Umbilical cord (tissue), 2 donors: ENCODE data around the gene KAT5. TPM values are rescaled to one million over a fixed set of nuclear protein-coding genes. Genes with fewer than 3 reads are reported as not detected.
"Not testable (repeated sequence)": the region's sequence is repeated elsewhere in the genome, so short reads cannot be mapped to it uniquely, and the experiment has no call there.

Source experiments
- DNase-seq: peaks from one replicate; pipeline ENCODE4 v3.0.0-alpha.2; 2015; ENCODE audit warnings: low spot score
- total RNA-seq: library from RNA; depleted of rRNA; stranded (reverse); fragments of >200 nt; gene quantifications from one replicate; pipeline ENCODE4 v1.2.3, GENCODE V29; 2014; ENCODE audit warnings: low replicate concordance; ENCODE audit not compliant: insufficient read depth

KAT5 gene
- total RNA-seq, 1 donor from 2014 or later: 51.8 TPM

GRCh38 chr11:65744026-65744698, 32.1 kb downstream of the KAT5 start:
- DNase-seq: no peak

- no peak for DNase-seq
These were observed 32.6 kb downstream of the KAT5 start for GRCh38 chr11:65744699-65745042.

DNA sequence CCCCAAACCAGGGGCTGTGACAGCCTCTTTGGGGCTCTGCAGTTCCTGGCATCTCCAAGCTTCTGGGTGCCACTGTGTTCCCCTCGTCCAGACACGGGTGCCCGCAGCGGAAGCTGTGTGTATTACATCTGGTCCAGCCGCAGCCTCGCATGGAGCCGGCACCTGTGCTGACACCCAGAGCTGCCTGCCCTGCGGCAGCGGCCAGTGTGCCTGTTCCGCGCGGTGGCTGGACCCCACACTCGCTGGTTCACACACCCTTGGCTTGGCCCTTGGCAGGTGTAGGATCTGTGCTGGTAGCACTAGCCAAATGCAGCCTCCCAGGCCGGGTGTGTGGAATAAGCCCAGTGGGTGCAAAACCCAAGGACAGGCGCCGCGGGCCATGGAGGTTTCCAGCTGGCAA, 33.0 kb downstream of the KAT5 start:
- no peak for DNase-seq

- DNase-seq: not testable (repeated sequence)
These were observed 50.1 kb downstream of the KAT5 start for GRCh38 chr11:65762169-65762568.

DNA sequence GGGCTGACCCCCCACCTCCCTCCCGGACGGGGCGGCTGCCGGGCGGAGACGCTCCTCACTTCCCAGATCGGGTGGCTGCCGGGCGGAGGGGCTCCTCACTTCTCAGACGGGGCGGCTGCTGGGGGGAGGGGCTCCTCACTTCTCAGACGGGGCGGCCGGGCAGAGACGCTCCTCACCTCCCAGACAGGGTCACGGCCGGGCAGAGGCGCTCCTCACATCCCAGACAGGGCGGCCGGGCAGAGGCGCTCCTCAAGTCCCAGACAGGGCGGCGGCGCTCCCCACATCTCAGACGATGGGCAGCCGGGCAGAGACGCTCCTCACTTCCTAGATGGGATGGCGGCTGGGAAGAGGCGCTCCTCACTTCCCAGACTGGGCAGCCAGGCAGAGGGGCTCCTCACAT, 50.8 kb downstream of the KAT5 start:
- not testable (repeated sequence) for DNase-seq

DNA sequence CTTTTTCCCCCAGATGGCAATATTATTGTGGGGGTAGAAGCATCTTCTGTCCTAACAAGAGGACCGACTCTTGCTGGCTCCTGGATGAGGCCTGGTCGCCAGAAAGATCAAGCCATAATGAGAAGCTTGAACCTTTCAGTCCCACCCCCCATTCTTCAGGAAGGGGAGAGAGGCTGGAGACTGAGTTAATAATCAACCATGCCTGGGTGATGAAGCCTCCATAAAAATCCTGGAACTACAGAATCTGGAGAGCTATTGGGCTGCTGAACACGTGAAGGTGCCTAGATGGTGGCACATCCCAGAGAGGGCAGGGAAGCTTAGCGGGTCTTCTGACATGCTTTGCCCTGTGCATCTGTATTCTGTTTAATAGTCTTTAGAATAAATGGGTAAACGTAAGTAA, 52.4 kb downstream of the KAT5 start:
- no peak for DNase-seq

- no peak for DNase-seq
These were observed 54.5 kb downstream of the KAT5 start for GRCh38 chr11:65766535-65766934.

- no peak for DNase-seq
These were observed 55.4 kb downstream of the KAT5 start for GRCh38 chr11:65767406-65767805.

- not testable (repeated sequence) for DNase-seq
These were observed 55.8 kb downstream of the KAT5 start for GRCh38 chr11:65767806-65768205.

Other genes starting within 250 kb of the KAT5 start
- 14,533 TPM for gene MALAT1, start 213.2 kb upstream of the KAT5 start, total RNA-seq
- 60.7 TPM for gene SCYL1, start 187.2 kb upstream of the KAT5 start, total RNA-seq
- 116 TPM for gene LTBP3, start 153.9 kb upstream of the KAT5 start, total RNA-seq
- gene ZNRD2, start 141.8 kb upstream of the KAT5 start, total RNA-seq: 17.3 TPM
- 36.8 TPM for gene FAM89B, start 139.7 kb upstream of the KAT5 start, total RNA-seq
- gene EHBP1L1, start 136.2 kb upstream of the KAT5 start, total RNA-seq: 91.0 TPM
- not detected for gene KCNK7, start 116.5 kb upstream of the KAT5 start, total RNA-seq
- gene MAP3K11, start 98.0 kb upstream of the KAT5 start, total RNA-seq: 12.0 TPM
- 7.2 TPM for gene PCNX3, start 96.5 kb upstream of the KAT5 start, total RNA-seq
- 23.8 TPM for gene SIPA1, start 74.2 kb upstream of the KAT5 start, total RNA-seq
- gene RELA, start 49.3 kb upstream of the KAT5 start, total RNA-seq: 7.7 TPM
- gene RNASEH2C, start 8.5 kb downstream of the KAT5 start, total RNA-seq: 50.3 TPM
- gene AP5B1, start 68.7 kb downstream of the KAT5 start, total RNA-seq: 9.6 TPM
- 1.4 TPM for gene OVOL1, start 74.8 kb downstream of the KAT5 start, total RNA-seq
- 1.9 TPM for gene SNX32, start 121.7 kb downstream of the KAT5 start, total RNA-seq
- 353 TPM for gene CFL1, start 145.9 kb downstream of the KAT5 start, total RNA-seq
- 38.3 TPM for gene MUS81, start 148.2 kb downstream of the KAT5 start, total RNA-seq
- 85.5 TPM for gene EFEMP2, start 160.5 kb downstream of the KAT5 start, total RNA-seq
- not detected for gene CTSW, start 167.6 kb downstream of the KAT5 start, total RNA-seq
- gene FIBP, start 176.2 kb downstream of the KAT5 start, total RNA-seq: 103 TPM
- gene CCDC85B, start 178.4 kb downstream of the KAT5 start, total RNA-seq: 8.4 TPM
- gene FOSL1, start 188.1 kb downstream of the KAT5 start, total RNA-seq: not detected
- gene C11orf68, start 206.8 kb downstream of the KAT5 start, total RNA-seq: 15.9 TPM
- 69.6 TPM for gene DRAP1, start 207.2 kb downstream of the KAT5 start, total RNA-seq
- not detected for gene TSGA10IP, start 233.2 kb downstream of the KAT5 start, total RNA-seq
- gene SART1, start 249.5 kb downstream of the KAT5 start, total RNA-seq: 38.0 TPM